ENCODE data around the gene OPA3.

GRCh38 chr19:45585158-45585577, 566 bp upstream of the OPA3 start:
- TF ChIP-seq CTCF (IDR thresholded peaks at IDR 0.05) = no peak
- no peak for TF ChIP-seq POLR2A (IDR thresholded peaks at IDR 0.05)

Data from adrenal gland (tissue), 5 donors.